Vagina (tissue), 2 donors: ENCODE results near the gene HHATL.

ENCODE experiments used
- POLR2A ChIP-seq, 2 donors: fragments of 450-650 bp; IDR thresholded peaks; one replicate each; pipeline ENCODE4 v1.6.1; 2017; ENCODE audit warnings: antibody characterized with exemption in 2 of 2, mild to moderate bottlenecking in 2 of 2, moderate library complexity in 2 of 2
- TF ChIP-seq, protein P1 (sequence below), 3 experiments: fragments of 450-650 bp in 2 of 3; fragments of 200-600 bp in 1 of 3; sonication (generic) in 1 of 3; IDR thresholded peaks; one replicate each; pipeline ENCODE4 v1.5.1; 2017 to 2019; ENCODE audit warnings: antibody characterized with exemption in 3 of 3, mild to moderate bottlenecking in 2 of 3, moderate library complexity in 2 of 3

- TF ChIP-seq POLR2A (IDR thresholded peaks at IDR 0.05): no peak
- TF ChIP-seq, protein P1, sequence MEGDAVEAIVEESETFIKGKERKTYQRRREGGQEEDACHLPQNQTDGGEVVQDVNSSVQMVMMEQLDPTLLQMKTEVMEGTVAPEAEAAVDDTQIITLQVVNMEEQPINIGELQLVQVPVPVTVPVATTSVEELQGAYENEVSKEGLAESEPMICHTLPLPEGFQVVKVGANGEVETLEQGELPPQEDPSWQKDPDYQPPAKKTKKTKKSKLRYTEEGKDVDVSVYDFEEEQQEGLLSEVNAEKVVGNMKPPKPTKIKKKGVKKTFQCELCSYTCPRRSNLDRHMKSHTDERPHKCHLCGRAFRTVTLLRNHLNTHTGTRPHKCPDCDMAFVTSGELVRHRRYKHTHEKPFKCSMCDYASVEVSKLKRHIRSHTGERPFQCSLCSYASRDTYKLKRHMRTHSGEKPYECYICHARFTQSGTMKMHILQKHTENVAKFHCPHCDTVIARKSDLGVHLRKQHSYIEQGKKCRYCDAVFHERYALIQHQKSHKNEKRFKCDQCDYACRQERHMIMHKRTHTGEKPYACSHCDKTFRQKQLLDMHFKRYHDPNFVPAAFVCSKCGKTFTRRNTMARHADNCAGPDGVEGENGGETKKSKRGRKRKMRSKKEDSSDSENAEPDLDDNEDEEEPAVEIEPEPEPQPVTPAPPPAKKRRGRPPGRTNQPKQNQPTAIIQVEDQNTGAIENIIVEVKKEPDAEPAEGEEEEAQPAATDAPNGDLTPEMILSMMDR (IDR thresholded peaks at IDR 0.05): no peak
Observed at GRCh38 chr3:42665050-42665878, 37.3 kb downstream of the HHATL start.
